ENCODE measurements around the gene SPEF1. TPM values are rescaled to one million over a fixed set of nuclear protein-coding genes. Genes with fewer than 3 reads are reported as not detected.

The SPEF1 gene
- total and polyA plus RNA-seq, 12 donors, result 0.07 to 0.47 (median 0.23) TPM; not detected in 4

GRCh38 chr20:3754276-3754630 lies 27.0 kb downstream of the SPEF1 start:
- no peak for TF ChIP-seq CTCF (IDR thresholded peaks at IDR 0.05)
- H3K9me3 ChIP-seq, result no peaks in the 10 kb centered on the region
- WGBS, 2 donors, result 85 to 88% methylated on average over 16 of the region's 16 CpGs
- peaks cover 0 to 21% (median 9%) of the 10 kb centered on the region in 7 donors for H3K27me3 ChIP-seq
- H3K4me3 ChIP-seq, result no peak overlapping the region
- H3K36me3 ChIP-seq, result peaks cover 0 to 59% (median 0%) of the 10 kb centered on the region in 9 donors
- H3K27ac ChIP-seq, result peak overlapping the region in 3 of 10 donors; percentile 16 to 48 (median 26)
- DNase-seq (no peak), ATAC-seq (no peak)
- intact Hi-C loops (cut with DNase I), result loop anchor here in 4 of 10 donors (5.0 to 10.0 kb wide), 2 partner anchors 37 to 79 kb away; no protein-coding TSS in a partner anchor
- peaks cover 0 to 69% (median 23%) of the 10 kb centered on the region in 9 donors for H3K4me1 ChIP-seq

- H3K4me1 ChIP-seq, result peaks cover 0 to 69% (median 23%) of the 10 kb centered on the region in 9 donors
- H3K27ac ChIP-seq, result peak overlapping the region in 5 of 10 donors; percentile 4 to 48 (median 26)
Observed at GRCh38 chr20:3753501-3754275, 27.6 kb downstream of the SPEF1 start.

DNA sequence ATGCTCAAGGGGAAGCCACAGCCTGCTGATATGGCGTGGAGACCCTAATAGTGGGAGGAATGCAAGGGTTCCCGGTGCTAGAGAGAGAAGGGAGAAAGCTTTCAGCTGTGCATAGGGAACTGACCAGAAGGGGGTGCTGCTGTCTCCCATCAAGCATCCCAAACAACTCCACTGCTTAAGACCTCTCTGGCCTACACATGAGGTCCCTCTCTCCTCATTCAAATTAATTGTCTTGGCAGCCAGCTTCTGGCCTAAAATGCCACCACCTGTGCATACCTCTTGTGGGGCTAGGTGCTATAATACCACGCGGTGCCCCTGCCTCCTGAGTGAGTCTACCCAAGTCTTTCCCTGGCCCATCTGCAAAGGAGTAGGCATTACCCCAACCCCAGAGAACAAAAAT lies 28.1 kb downstream of the SPEF1 start:
- Histone ChIP-seq H3K36me3 (peaks cover 0 to 55% (median 3%) of the 10 kb centered on the region in 9 donors), H3K27ac (peak overlapping the region in 3 of 10 donors; percentile 30 to 56 (median 48)), H3K4me3 (no peak overlapping the region), H3K4me1 (peaks cover 0 to 64% (median 22%) of the 10 kb centered on the region in 9 donors), H3K9me3 (no peaks in the 10 kb centered on the region), H3K27me3 (peaks cover 0 to 21% (median 9%) of the 10 kb centered on the region in 7 donors)
- peak; percentile 53 to 87 (median 69) for ATAC-seq
- peak in 1 of 2 donors; percentile 72 for DNase-seq
- intact Hi-C loops (cut with DNase I), result loop anchor here in 4 of 10 donors (5.0 to 10.0 kb wide), 2 partner anchors 36 to 78 kb away; no protein-coding TSS in a partner anchor
- peak; percentile 60 to 85 (median 79) for TF ChIP-seq CTCF (IDR thresholded peaks at IDR 0.05)
- WGBS, 2 donors, result 38 to 42% methylated on average over 4 of the region's 4 CpGs

More at GRCh38 chr20:3753501-3754275, 27.6 kb downstream of the SPEF1 start:
- DNase-seq (peak in 1 of 2 donors; percentile 27), ATAC-seq (peak in 7 of 8 donors; percentile 1 to 24 (median 6))
- H3K9me3 ChIP-seq, result no peaks in the 10 kb centered on the region
- intact Hi-C loops (cut with DNase I), result loop anchor here in 4 of 10 donors (5.0 to 10.0 kb wide), 2 partner anchors 36 to 79 kb away; no protein-coding TSS in a partner anchor
- H3K27me3 ChIP-seq, result peaks cover 0 to 21% (median 9%) of the 10 kb centered on the region in 7 donors
- no peak overlapping the region for H3K4me3 ChIP-seq
- TF ChIP-seq CTCF (IDR thresholded peaks at IDR 0.05), result no peak
- 68 to 83% methylated on average over 26 of the region's 26 CpGs for WGBS, 2 donors
- peaks cover 0 to 59% (median 0%) of the 10 kb centered on the region in 9 donors for H3K36me3 ChIP-seq

DNA sequence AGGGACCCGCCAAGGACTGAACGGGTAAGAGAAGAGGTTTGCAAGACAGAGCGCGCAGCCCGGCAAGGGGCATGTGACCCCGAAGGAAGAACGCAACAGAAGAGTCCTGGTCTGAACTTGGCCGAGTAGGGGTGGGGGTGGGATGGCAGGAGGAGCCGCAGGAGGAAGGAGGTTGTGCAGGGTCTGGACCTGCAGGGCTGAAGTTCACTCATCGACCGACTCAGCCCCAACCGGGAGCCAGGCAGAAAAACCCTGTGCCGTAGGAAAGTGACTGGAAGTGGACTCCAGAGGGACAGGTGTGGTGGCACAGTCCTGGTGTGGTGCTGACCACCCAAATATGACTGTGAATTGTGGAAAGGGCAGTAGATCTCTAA lies 28.9 kb downstream of the SPEF1 start:
- ATAC-seq (peak in 4 of 8 donors; percentile 1 to 11 (median 8)), DNase-seq (no peak)
- Histone ChIP-seq H3K9me3 (no peaks in the 10 kb centered on the region), H3K36me3 (peaks cover 0 to 51% (median 3%) of the 10 kb centered on the region in 9 donors), H3K27ac (peak overlapping the region in 5 of 10 donors; percentile 30 to 68 (median 48)), H3K4me3 (peak overlapping the region in 8 of 10 donors; percentile 16 to 47 (median 39)), H3K27me3 (peaks cover 0 to 21% (median 9%) of the 10 kb centered on the region in 7 donors), H3K4me1 (peaks cover 0 to 57% (median 22%) of the 10 kb centered on the region in 9 donors)
- whole genome bisulfite sequencing, 2 donors, result 34 to 45% methylated on average over 13 of the region's 13 CpGs
- intact Hi-C loops (cut with DNase I), result loop anchor here in 4 of 10 donors (5.0 to 10.0 kb wide), 2 partner anchors 35 to 78 kb away; no protein-coding TSS in a partner anchor
- no peak for TF ChIP-seq CTCF (IDR thresholded peaks at IDR 0.05)

Data from heart right ventricle (tissue), 16 donors.